Measurements from ENCODE around the gene PCBP2. TPM values are rescaled to one million over a fixed set of nuclear protein-coding genes. Genes with fewer than 3 reads are reported as not detected.

PCBP2 gene
- total RNA-seq, 6 donors from 2014 or later, result 346 to 723 (median 513) TPM

DNA sequence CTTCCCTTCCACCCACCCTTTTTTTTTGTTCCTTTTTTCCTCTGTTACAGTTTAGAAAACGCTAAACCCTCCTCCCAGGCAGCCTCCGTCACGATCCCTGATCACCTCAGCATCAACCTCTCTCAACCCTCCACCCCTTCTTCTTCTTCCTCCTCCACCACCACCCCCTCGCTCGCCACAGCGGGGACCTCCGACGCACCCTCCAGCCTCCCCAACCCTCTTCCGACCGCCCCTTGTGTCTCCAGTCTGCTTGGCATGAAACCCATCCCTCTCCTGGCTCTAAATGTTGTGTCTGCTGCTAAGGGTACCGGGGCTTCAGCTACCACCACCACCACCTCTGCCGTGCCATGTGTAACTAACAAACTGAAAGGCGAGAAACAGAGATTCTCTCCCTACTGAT is 22.9 kb downstream of the PCBP2 start:
- H3K4me3 ChIP-seq, result no peak overlapping the region

GRCh38 chr12:53476769-53477209 is 24.9 kb downstream of the PCBP2 start:
- peaks cover 15 to 40% (median 24%) of the 10 kb centered on the region in 4 donors for H3K4me1 ChIP-seq
- H3K9me3 ChIP-seq, result no peaks in the 10 kb centered on the region
- 66 to 68% methylated on average over 2 of the region's 2 CpGs for WGBS, 2 donors
- no peak overlapping the region for H3K4me3 ChIP-seq
- H3K36me3 ChIP-seq, result peaks cover 44 to 100% (median 95%) of the 10 kb centered on the region in 4 donors
- ATAC-seq (ENCODE audit: low FRiP score in 2 of 2), result peak in 1 of 2 donors; percentile 28
- DNase-seq, result no peak
- no peaks in the 10 kb centered on the region for H3K27me3 ChIP-seq
- TF ChIP-seq CTCF (IDR thresholded peaks at IDR 0.05) (peak in 1 of 6 experiments; percentile 10), EP300 (IDR thresholded peaks at IDR 0.05) (no peak)
- H3K27ac ChIP-seq, result peak overlapping the region in 2 of 4 donors; percentile 6 to 35

More for the DNA sequence above, 22.9 kb downstream of the PCBP2 start:
- Histone ChIP-seq H3K27ac (peak overlapping the region in 2 of 4 donors; percentile 32 to 40), H3K4me1 (peaks cover 15 to 43% (median 23%) of the 10 kb centered on the region in 4 donors), H3K9me3 (no peaks in the 10 kb centered on the region), H3K27me3 (no peaks in the 10 kb centered on the region), H3K36me3 (peaks cover 48 to 100% (median 95%) of the 10 kb centered on the region in 4 donors)
- ATAC-seq (ENCODE audit: low FRiP score in 2 of 2), result no peak
- 64 to 69% methylated on average over 13 of the region's 13 CpGs for WGBS, 2 donors
- TF ChIP-seq CTCF (IDR thresholded peaks at IDR 0.05) (no peak), POLR2A (IDR thresholded peaks at IDR 0.05) (no peak), POLR2AphosphoS5 (IDR thresholded peaks at IDR 0.05) (no peak), EP300 (IDR thresholded peaks at IDR 0.05) (no peak)
- DNase-seq, result peak in 1 of 2 donors; percentile 52

- Histone ChIP-seq H3K27ac (peak overlapping the region in 1 of 4 donors; percentile 15), H3K9me3 (no peaks in the 10 kb centered on the region), H3K4me3 (no peak overlapping the region), H3K4me1 (peaks cover 0 to 40% (median 12%) of the 10 kb centered on the region in 4 donors), H3K36me3 (peaks cover 38 to 100% (median 92%) of the 10 kb centered on the region in 4 donors), H3K27me3 (no peaks in the 10 kb centered on the region)
- no peak for ATAC-seq (ENCODE audit: low FRiP score in 2 of 2)
- no peak for DNase-seq
- no peak for TF ChIP-seq POLR2AphosphoS5 (IDR thresholded peaks at IDR 0.05)
- TF ChIP-seq CTCF (IDR thresholded peaks at IDR 0.05), result no peak
- no peak for TF ChIP-seq POLR2A (IDR thresholded peaks at IDR 0.05)
- TF ChIP-seq EP300 (IDR thresholded peaks at IDR 0.05), result no peak
- 57 to 70% methylated on average over 1 of the region's 1 CpG for WGBS, 2 donors
These were observed 27.0 kb downstream of the PCBP2 start for GRCh38 chr12:53478865-53479264.

GRCh38 chr12:53479331-53479730 is 27.4 kb downstream of the PCBP2 start:
- Histone ChIP-seq H3K9me3 (no peaks in the 10 kb centered on the region), H3K4me1 (peaks cover 0 to 38% (median 11%) of the 10 kb centered on the region in 4 donors), H3K4me3 (no peak overlapping the region), H3K27me3 (no peaks in the 10 kb centered on the region), H3K36me3 (peaks cover 36 to 100% (median 92%) of the 10 kb centered on the region in 4 donors), H3K27ac (no peak overlapping the region)
- 78 to 92% methylated on average over 5 of the region's 5 CpGs for WGBS, 2 donors
- DNase-seq (no peak), ATAC-seq (ENCODE audit: low FRiP score in 2 of 2) (no peak)
- no peak for TF ChIP-seq POLR2A (IDR thresholded peaks at IDR 0.05)
- TF ChIP-seq EP300 (IDR thresholded peaks at IDR 0.05), result no peak
- TF ChIP-seq CTCF (IDR thresholded peaks at IDR 0.05), result no peak
- no peak for TF ChIP-seq POLR2AphosphoS5 (IDR thresholded peaks at IDR 0.05)
